Stimulated activated CD8-positive, alpha-beta memory T cell treated with anti-CD3 and anti-CD28 coated beads, Interleukin-4, amount 100 ng/mL, for 48 hours (primary cell): ENCODE measurements around the gene AACS.
"Not testable (repeated sequence)": the region's sequence is repeated elsewhere in the genome, so short reads cannot be mapped to it uniquely, and the experiment has no call there.

Experiments used
- DNase-seq: peaks from one replicate; pipeline ENCODE4 v3.0.0-alpha.2; 2020

AACS gene

DNA sequence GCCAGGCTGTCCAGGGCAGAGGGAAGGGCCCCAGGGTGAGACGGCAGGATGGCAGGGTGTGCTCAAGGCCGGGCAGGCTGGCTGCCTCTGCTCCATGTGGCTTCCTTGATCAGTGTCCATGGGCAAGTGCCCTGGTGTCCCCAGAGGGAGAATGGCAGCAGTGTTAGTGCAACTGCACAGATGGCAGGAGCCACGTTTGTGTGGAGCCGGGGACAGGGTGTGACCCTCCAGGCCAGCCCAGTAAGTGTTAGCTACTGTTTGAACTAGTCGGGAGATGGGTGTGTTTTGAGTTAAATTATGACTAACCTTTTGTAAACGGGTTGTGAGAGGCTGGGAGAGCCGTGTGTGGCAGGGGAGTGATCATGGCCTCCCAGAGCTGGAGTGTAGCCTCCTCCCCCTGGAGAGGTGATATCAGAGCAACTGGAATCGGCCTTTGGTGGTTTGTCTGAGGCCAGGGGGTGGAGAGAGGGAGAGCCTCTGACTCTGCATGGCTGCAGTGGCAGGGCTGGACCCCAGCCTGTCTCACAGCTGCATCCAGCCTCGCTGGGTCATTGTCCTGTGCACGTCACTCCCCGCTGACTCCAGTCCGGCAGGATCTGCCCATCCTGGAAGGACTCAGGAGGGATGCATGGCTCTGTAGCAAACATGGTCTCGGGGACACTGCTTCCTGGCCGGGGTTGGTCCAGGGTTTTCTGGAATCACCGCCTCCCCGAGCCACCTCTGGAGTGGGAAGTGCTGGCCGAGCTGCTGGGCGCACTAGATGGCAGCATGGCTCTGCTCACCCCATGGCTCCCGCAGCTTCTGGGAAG is 27.8 kb downstream of the AACS start:
- DNase-seq: no peak

DNA sequence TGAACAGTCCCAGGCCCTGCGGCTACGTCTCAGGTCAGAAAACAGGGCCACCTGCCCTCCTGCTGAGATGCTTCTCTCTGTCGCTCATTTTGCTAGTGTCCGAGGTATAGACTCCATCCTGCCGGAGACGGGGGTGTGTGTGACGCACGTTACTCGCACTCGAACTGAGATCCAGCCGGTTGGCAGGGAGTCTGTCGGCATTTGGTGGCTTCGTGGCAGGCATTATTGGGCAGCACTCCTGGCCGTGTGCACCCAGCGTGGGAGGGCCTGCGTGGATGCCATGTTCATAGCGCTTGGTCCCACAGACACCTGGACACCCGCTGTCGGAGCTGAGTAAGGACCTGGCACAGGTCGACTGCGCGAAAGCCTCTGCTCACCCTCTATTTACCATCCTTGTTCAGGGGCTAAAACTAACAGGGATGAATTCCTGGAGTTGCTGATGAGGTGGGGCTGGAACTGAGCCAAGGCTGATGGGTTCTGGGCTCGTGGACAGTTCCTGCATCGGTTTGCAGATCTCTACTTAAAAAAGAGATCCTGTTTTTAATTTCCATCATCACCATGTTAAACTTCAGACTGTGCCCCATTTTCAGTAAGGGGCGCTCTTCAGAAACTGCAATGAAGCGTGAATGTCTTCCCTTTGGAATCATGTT is 28.6 kb downstream of the AACS start:
- DNase-seq: no peak

DNA sequence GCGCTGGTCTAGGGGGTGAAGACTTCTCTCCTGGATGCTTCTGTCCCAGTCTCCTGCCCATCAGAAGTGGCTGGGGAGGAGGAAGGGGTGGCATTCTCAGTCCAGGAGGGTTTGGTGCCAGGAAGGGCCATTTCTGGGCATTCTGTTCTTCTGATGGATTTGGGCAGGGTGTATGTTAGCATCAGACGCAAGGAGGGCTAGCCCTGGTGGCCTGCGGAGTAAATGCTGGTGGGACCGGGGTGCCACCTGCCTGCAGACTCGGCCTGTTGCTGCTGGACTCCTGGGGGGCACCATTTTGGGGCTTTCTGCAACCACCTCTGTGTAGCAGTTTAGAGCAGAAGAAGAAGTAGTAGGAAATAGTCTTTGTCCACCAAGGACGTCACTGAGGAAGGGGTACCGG is 31.7 kb downstream of the AACS start:
- no peak for DNase-seq

DNA sequence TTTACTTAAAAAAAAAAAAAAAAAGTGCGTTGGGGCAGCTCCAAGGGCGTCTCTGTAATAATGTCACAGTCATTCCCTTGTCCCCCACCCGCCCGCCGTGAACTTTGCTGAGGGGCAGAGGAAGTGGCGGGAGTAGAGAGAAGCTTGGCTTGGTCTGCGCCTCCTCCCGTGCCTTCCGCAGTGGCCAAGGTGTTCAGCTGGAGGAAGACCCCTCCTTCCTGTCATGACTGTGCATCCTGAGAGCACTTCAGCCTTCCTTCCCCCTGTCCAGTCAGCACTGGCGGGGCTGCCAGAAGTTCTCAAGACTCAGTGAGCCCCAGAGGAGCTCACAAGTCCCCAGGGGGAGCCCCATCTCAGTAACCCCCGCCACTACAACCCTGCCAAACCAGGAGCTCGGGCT is 32.2 kb downstream of the AACS start:
- no peak for DNase-seq

DNA sequence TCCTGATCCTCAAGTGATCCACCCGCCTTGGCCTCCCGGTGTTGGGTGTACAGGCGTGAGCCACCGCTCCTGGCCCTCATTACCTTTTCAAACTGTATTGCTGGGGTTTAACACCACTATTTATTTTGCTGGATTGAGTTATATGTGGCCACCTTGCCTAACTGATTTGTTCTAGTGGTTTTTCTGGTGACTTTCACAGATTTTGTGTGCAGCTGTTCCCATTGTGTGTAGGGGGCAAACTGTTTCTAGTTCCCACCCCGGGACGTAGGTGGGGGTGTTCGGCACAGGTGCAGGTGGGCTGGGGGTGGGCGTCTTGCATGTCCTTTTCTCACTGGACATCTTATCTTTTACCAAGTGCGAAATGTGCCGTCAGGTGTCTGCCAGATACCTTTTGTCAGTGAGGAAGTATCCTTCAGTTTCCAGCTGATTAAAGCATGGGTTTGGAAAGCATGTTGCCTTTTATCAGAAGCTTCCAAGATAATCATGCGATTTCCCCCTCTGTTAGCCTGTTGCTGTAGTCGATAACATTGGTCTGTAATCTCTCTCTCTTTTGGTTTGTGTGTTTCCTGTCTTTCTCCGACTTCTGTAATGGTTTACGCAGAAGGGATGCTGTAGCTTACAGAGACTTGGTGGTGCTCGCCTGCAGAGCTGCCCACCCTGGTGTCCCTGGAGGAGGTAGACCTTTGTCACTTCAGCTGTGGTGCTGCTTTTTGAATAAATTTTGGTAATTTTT is 33.6 kb downstream of the AACS start:
- DNase-seq: no peak

DNA sequence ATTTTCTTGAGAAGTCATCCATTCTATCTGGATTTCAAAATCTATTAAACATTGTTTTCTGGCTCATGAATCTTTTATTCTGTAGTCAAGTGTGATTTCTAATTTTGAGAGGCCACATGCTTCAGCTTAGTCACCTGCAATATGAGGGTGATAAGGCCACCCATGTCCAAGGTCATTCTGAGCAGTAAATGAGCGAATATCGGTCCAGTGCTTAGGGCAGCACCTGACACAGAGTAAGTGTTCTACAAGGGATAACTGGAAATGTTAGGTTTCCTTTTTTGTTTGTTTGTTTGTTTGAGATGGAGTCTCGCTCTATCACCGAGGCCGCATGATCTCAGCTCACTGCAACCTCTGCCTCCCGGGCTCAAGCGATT is 34.2 kb downstream of the AACS start:
- DNase-seq: no peak

DNA sequence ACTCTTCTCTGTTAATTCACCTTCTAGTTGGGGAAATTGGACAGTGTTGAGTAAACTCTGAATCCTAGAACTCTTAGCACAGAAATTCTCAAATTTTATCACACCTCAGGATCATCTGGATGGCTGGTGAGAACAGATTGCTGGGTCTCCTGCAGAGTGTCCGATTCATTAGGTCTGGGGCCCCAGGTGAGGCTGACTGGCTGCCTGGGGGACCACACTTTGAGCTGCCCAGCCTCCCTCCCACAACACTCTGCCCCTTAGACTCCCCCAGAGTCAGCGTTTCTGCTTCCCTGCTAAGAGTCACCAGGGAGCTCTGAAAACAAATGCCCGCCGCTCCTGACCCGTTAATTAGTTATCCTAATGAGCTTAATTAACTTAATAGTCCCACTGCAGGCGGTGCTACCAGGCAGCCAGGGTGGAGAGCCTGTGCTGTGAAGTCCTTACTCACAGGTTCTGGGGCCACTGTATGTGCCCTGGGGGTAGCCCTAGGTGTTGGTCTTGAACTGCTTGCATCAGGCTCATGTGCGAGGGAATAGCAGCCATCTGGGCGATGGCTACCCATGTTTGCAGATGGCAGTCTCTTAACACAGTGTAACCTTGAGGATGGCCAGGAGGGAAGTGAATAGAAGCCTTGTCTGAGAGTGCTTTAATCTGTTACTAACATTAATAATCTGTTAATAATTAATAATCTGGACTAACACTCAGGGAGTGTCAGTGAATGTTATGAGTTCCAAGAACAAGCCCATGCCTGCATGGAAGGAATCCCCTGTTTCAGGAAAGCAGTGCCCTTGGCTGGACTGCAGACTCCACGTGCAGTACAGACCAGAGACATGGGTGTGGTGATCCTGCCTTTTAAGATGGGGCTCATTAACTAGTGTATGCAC is 35.6 kb downstream of the AACS start:
- DNase-seq: no peak

DNA sequence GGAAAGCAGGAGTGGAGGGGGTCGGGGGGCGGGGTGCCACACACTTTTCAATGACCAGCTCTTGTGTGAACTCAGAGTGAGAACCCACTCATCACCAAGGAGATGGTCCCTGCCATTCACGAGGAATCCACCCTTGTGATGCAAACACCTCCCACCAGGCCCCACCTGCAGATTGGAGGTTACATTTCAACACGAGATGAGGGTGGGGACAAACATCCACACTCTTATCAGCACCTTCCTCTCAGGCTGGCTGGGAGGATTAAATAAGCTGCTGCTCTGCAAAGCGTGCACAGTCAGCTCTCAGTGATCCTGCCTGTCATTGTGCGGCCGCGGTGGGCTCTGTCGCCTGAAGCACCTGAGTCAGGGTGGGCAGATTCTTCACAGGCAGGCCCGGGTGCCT is 39.7 kb downstream of the AACS start:
- no peak for DNase-seq

DNA sequence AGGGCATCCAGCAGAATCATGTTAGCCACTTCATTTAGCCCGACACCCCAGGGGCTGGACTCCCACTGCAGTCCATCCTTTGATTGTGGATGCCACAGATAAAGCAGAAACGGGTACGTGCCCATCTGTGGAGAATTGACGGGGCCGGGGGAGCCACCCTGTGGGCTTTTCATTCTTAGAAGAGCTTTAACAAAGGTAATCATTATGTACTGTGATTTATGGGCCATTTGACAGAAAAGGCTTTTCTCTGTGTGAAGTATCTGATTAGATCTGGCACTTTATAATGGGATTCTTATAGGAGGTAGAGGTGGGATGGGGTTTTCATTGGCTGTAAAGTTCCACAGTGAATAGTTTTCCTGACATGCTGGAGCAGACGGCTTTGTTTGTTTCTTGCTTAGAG is 40.4 kb downstream of the AACS start:
- DNase-seq: no peak

DNA sequence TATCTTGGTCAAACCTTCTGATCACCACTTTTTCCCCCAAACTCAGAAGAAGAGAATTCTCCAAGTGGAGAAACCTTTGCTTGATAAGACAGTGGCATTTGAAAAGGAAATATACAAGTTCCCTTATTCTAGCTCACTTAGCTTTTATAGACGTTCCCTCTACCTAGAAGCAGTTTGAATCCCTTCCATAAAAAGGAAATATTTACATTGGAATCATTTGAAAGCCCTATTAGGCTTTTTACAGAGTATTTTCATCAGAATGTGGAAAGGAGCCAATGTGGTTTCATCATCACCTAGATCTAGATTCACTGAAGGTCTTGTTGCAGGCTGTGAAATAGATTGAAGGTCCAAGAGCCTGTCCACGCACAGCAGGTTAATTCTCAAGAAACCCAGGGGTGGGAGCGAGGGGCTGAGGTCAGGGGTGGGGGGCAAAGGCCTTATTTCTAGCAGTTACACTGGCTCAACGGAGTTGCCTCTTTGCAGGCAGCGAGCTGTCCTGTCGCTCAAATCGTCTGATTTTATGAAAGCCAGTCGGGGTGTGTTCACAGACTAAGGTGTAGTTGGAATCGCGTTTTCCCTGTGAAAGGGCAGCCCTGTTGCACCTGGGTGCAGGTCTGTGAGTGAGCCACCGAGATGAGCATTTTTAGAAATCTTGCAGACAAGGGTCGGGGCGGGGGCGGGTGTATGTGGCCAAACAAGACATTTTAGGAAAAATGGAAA is 45.6 kb downstream of the AACS start:
- no peak for DNase-seq

DNA sequence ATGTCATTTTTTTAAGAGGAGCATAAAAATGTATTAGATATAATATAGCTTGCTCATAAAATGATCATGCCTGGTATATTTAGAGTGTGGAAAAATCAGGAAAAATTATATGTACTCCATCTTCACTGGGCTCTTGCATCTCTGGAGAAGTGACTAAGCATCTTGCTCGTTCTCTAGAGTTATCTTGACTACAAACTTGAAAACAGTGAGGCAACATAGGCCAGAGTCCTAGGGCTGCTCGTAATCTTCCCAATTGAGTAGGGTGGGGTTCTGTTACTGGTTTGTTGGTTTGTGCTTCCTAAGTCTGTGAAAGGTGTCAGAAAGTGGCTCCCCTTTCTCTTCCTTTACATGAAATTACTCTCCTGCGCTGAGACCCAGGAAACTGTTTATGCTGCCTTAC is 46.2 kb downstream of the AACS start:
- DNase-seq: no peak

DNA sequence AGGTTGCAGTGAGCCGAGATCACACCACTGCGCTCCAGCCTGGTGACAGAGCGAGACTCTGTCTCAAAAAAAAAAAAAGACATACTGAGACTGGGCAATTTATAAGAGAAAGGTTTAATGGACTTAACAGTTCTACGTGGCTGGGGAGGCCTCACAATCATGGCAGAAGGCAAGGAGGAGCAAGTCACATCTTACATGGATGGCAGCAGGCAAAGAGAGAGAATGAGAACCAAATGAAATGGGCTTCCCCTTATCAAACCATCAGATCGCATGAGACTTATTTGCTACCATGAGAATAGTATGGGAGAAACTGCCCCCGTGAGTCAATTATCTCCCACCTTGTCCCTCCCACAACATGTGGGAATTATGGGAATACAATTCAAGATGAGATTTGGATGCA is 47.4 kb downstream of the AACS start:
- DNase-seq: not testable (repeated sequence)

DNA sequence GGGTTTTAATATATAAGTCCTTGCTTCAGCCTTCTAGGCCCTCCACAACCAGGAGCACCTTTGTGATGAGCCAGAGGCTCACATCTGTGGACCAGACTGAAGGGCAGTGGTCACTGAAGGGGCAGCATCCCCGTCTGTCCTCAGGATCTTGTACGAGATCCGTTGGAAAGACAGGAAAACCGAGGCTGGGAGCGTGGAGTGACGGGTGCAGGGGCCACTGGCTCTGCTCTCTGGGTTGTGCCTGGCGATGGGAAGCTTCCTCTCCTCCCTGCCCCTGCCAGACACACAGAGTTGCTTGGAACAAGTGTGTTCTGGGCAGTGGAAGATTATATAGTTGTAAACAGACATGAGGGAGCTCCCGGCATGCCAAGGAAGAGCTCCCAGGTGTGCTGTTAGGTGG is 48.0 kb downstream of the AACS start:
- no peak for DNase-seq

DNA sequence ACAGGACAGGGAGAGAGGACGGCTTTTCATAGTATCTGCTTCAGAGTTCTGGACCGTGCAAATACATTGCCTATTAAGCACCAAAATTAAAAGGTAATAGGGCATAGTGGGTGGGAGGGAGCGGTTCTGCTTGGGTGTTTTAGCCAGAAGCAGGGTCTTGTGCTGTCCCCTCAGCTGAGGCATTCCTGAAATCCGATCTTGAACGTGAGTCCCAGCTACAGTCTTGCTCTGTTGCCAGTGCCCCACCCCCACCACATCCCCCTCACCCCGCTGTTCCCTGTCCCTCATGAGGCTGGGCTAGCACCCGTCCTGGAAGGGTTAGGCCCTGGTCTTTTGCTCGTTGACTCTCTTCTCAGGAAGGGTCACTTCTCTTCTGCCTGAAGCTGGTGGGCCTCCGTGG is 48.6 kb downstream of the AACS start:
- no peak for DNase-seq

DNA sequence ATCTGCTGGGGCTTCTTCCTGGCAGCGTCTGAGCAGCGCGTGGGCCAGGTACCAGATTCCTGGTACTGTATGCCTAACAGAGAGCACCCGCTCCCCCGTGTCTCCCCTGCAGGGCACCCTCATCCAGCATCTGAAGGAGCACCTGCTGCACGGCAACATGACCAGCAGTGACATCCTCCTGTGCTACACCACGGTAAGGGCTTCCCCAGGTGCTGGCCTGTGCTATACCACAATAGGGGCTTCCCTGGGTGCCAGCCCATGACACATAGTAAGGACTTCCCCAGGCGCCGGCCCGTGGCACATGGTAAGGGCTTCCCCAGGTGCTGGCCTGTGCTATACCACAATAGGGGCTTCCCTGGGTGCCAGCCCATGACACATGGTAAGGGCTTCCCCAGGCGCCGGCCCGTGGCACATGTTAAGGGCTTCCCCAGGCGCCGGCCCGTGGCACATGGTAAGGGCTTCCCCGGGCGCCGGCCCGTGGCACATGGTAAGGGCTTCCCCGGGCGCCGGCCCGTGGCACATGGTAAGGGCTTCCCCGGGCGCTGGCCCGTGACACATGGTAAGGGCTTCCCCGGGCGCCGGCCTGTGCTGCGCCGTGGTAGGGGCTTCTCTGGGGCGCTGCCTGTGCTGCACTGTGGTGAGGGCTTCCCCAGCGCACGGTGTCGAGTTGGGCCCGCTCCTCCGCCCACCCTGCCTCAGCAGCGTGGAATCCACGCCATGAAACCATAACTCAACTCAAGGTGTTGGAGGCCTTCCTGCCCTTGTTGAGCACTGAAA is 49.3 kb downstream of the AACS start:
- peak; percentile 24 for DNase-seq

DNA sequence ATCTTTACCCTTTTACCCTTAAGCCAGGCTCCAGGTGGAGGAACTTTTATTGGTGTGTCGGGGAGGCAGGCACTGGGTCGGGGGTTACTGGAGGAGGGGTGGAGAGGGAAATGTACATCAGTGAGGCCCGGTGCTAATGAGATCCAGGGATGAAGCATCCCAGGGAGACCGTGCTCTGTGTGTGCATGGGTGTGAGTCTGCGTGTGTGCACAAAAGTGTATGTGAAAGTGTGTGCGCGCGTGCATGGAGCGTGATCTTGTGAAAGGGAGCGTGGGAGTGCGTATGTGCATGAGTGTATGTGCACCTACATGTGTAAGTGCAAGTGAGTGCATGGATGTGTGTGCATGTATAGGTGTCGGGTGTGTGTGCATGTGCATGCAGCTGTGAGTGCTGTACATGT is 55.3 kb downstream of the AACS start:
- no peak for DNase-seq

DNA sequence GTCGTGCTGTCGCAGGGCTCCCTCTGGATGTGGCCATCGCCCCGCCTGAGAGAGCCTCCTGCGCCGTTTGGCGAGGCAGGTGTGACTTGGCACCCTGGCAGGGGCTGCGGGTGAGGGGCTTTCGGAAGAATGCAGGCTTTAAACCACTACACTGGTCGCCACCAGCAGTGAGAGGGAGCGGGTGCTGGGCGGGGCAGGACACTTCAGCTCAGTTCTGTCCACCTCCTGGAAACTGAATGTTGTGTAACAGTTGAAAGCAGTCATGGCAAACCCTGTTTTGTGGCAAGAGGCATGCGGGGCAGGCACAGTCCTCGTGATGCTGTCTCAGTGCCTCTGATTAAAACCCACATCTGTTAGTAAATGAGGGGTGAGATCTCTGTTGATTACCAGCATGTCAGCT is 55.9 kb downstream of the AACS start:
- DNase-seq: no peak

DNA sequence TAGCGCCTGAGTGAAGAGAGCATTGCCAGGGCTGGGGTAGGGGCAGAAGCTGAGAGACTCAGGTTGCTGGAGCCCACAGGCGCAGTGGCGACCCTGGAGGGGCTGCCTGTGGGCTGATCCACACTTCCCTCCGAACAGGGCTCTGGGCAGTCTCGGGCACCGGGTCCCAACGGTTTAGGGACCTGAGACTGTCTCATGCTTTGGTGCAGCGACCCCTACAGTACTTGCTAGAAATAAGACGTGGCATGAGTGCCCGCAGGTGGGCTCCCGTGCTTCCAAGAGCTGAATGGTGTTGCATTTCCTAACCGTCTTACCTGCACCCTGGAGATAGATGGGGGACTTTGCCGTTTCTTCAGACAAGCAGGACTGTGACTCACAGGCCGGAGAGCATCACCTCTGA is 57.4 kb downstream of the AACS start:
- DNase-seq: no peak

DNA sequence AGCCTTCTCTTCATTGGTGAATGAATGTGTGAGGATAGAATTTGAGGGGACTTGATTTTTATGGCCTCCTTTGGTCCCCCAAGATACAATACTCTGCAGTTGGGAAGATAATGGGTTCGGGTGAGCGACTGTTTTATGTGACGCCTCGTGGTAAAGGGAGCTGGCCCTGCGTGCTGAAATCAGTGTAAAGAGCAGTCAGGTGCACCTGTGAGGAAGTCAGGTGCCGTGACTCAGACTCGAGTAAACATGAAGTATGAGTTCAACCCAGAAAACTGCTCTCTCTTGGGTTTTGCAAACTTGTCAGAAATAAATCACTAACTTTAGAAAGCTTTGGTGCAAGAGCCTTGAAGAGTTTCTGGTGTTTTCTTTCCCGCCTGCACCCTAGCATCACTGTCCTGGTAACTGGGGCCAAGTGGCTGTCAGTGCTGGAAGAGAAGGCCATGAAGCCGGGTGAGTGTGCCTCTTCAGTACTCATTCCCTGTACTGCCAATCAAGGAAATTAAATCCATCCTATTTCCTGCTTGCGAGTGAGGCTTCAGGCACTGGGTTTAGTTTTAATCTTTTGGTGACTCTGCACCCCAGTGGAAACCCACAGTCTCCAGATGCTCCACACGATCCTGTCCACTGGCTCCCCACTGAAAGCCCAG is 59.2 kb downstream of the AACS start:
- no peak for DNase-seq

DNA sequence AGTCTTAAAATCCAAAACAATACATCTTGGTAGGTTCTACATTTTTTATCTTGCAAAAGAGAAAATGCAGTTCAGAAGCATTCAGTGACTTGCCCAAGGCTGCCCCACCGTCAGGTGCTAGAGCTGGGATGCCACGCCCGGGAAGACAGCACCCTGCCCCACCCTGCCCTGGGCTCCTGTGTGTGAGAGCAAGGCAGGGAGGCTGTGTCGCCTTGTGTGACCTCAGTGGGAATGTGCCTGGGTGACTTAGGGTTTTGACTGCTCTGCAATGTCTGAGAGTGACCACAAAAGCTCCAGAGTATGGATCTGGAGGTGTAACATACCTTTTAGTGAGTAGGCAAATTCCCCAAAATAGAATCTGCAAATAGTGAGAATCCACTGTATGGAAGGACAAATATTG is 60.0 kb downstream of the AACS start:
- no peak for DNase-seq
